ENCODE results near the gene ZNF385A.

Gene ZNF385A

GRCh38 chr12:54364413-54364812, 20.1 kb downstream of the ZNF385A start, which contains the start of gene GPR84:
TSS of gene GPR84 (minus strand) at chr12:54364486. CDS start at chr12:54363851, 635 bp downstream.
- no peak for TF ChIP-seq CTCF (conservative IDR thresholded peaks at IDR 0.05; ENCODE audit: low read length)
- DNase-seq (ENCODE audit: low read depth) = no peak
- no peak within 1 kb of the TSS for H3K4me3 ChIP-seq (ENCODE audit: low read length)

- no peak for DNase-seq (ENCODE audit: low read depth)
- H3K4me3 ChIP-seq (ENCODE audit: low read length) = no peak overlapping the region
- no peak for TF ChIP-seq CTCF (conservative IDR thresholded peaks at IDR 0.05; ENCODE audit: low read length)
Measured at GRCh38 chr12:54363618-54364017, 20.9 kb downstream of the ZNF385A start.

GRCh38 chr12:54363047-54363446, 21.5 kb downstream of the ZNF385A start:
- no peak overlapping the region for H3K4me3 ChIP-seq (ENCODE audit: low read length)
- DNase-seq (ENCODE audit: low read depth) = no peak

GRCh38 chr12:54360717-54361456, 23.6 kb downstream of the ZNF385A start:
- no peak overlapping the region for H3K4me3 ChIP-seq (ENCODE audit: low read length)
- peak; percentile 71 for DNase-seq (ENCODE audit: low read depth)
- TF ChIP-seq CTCF (conservative IDR thresholded peaks at IDR 0.05; ENCODE audit: low read length) = peak; percentile 88

More at GRCh38 chr12:54363047-54363446, 21.5 kb downstream of the ZNF385A start:
- no peak for TF ChIP-seq CTCF (conservative IDR thresholded peaks at IDR 0.05; ENCODE audit: low read length)

GRCh38 chr12:54359762-54360351, 24.7 kb downstream of the ZNF385A start:
- TF ChIP-seq CTCF (conservative IDR thresholded peaks at IDR 0.05; ENCODE audit: low read length) = no peak
- no peak for DNase-seq (ENCODE audit: low read depth)
- H3K4me3 ChIP-seq (ENCODE audit: low read length) = peak overlapping the region; percentile 69

- TF ChIP-seq CTCF (conservative IDR thresholded peaks at IDR 0.05; ENCODE audit: low read length) = no peak
Measured at GRCh38 chr12:54358945-54359761, 25.4 kb downstream of the ZNF385A start.

More at GRCh38 chr12:54358945-54359761, 25.4 kb downstream of the ZNF385A start:
- peak; percentile 98 for DNase-seq (ENCODE audit: low read depth)
- peak overlapping the region; percentile 69 for H3K4me3 ChIP-seq (ENCODE audit: low read length)

All from AG10803 (cell line).